NCI-H226 (cell line): ENCODE data around the gene ABCB1.

Source experiments
- DNase-seq: peaks from one replicate; pipeline ENCODE4 v3.0.0-alpha.2; 2015

Gene ABCB1

GRCh38 chr7:87600130-87601124 lies at the start of gene ABCB1:
TSS of gene ABCB1 (minus strand) at chr7:87600884. CDS start at chr7:87600184, 700 bp downstream.
- peak; percentile 53 for DNase-seq

GRCh38 chr7:87648316-87648715 lies 47.6 kb upstream of the ABCB1 start:
- DNase-seq = no peak

- DNase-seq = no peak
These were observed 44.8 kb upstream of the ABCB1 start for GRCh38 chr7:87645446-87645845.

GRCh38 chr7:87635921-87636320 lies 35.2 kb upstream of the ABCB1 start:
- peak; percentile 25 for DNase-seq

- DNase-seq = peak; percentile 15
These were observed 28.3 kb upstream of the ABCB1 start for GRCh38 chr7:87628780-87629569.

GRCh38 chr7:87627634-87627994 lies 26.9 kb upstream of the ABCB1 start:
- no peak for DNase-seq

- no peak for DNase-seq
These were observed 24.4 kb upstream of the ABCB1 start for GRCh38 chr7:87625101-87625500.

GRCh38 chr7:87624628-87625027 lies 23.9 kb upstream of the ABCB1 start:
- no peak for DNase-seq

- no peak for DNase-seq
These were observed 14.5 kb upstream of the ABCB1 start for GRCh38 chr7:87615197-87615596.

- DNase-seq = no peak
These were observed 9.2 kb upstream of the ABCB1 start for GRCh38 chr7:87609916-87610315.

GRCh38 chr7:87608431-87608830 lies 7.7 kb upstream of the ABCB1 start:
- DNase-seq = no peak

GRCh38 chr7:87604264-87604663 lies 3.6 kb upstream of the ABCB1 start:
- DNase-seq = no peak

- DNase-seq = no peak
These were observed 1.3 kb downstream of the ABCB1 start for GRCh38 chr7:87599336-87599735.

GRCh38 chr7:87598234-87599009 lies 2.3 kb downstream of the ABCB1 start:
- DNase-seq = no peak

GRCh38 chr7:87596696-87597095 lies 4.0 kb downstream of the ABCB1 start:
- no peak for DNase-seq

- no peak for DNase-seq
These were observed 4.5 kb downstream of the ABCB1 start for GRCh38 chr7:87596136-87596535.

GRCh38 chr7:87592300-87592699 lies 8.4 kb downstream of the ABCB1 start:
- no peak for DNase-seq

GRCh38 chr7:87591211-87591610 lies 9.5 kb downstream of the ABCB1 start:
- no peak for DNase-seq

GRCh38 chr7:87590578-87590977 lies 10.1 kb downstream of the ABCB1 start:
- no peak for DNase-seq

- DNase-seq = no peak
These were observed 11.1 kb downstream of the ABCB1 start for GRCh38 chr7:87589631-87590030.

GRCh38 chr7:87581723-87582122 lies 19.0 kb downstream of the ABCB1 start:
- DNase-seq = no peak

GRCh38 chr7:87580636-87581035 lies 20.0 kb downstream of the ABCB1 start:
- DNase-seq = no peak

- DNase-seq = no peak
These were observed 25.2 kb downstream of the ABCB1 start for GRCh38 chr7:87575521-87575920.
